GM23338 (cell line): Measurements from ENCODE around the gene DAPK2. TPM values are rescaled to one million over a fixed set of nuclear protein-coding genes. Genes with fewer than 3 reads are reported as not detected.

Experiments
- ATAC-seq: fragments of 200-7000 bp; cut with Tn5 transposase; 3 replicates; pipeline ENCODE4 v1.9.1; 2020
- DNase-seq: peaks from one replicate; pipeline ENCODE4 v3.0.0-alpha.2; 2015; ENCODE audit warnings: low spot score
- H2AFZ ChIP-seq: fragments of 200-600 bp; sonication (generic); 2 replicates; pipeline ENCODE4 v1.8.0; 2016; ENCODE audit warnings: antibody characterized with exemption, mild to moderate bottlenecking, moderate library complexity
- H3F3A ChIP-seq: fragments of 200-600 bp; sonication (generic); replicated peaks from 2 replicates; pipeline ENCODE4 v1.8.0; 2017; ENCODE audit warnings: antibody characterized with exemption, mixed run types, low read depth
- H3K27ac ChIP-seq: fragments of 200-600 bp; sonication (generic); 2 replicates; pipeline ENCODE4 v1.6.1; 2016; ENCODE audit warnings: low read depth
- H3K27me3 ChIP-seq: fragments of 200-600 bp; sonication (generic); 2 replicates; pipeline ENCODE4 v1.8.0; 2016; ENCODE audit warnings: mild to moderate bottlenecking, mixed run types, moderate library complexity; ENCODE audit not compliant: insufficient read depth
- H3K36me3 ChIP-seq: fragments of 200-600 bp; sonication (generic); 2 replicates; pipeline ENCODE4 v1.8.0; 2016; ENCODE audit warnings: mild to moderate bottlenecking; ENCODE audit not compliant: insufficient read depth
- H3K4me1 ChIP-seq: fragments of 200-600 bp; sonication (generic); 2 replicates; pipeline ENCODE4 v1.8.0; 2016; ENCODE audit warnings: mild to moderate bottlenecking, moderate library complexity; ENCODE audit not compliant: insufficient read depth
- H3K4me2 ChIP-seq: fragments of 200-600 bp; sonication (generic); 2 replicates; pipeline ENCODE4 v1.7.1; 2017; ENCODE audit warnings: mixed run types
- H3K4me3 ChIP-seq: fragments of 200-600 bp; sonication (generic); 2 replicates; pipeline ENCODE4 v1.6.1; 2016; ENCODE audit warnings: mixed run types
- H3K79me2 ChIP-seq: fragments of 200-600 bp; sonication (generic); replicated peaks from 2 replicates; pipeline ENCODE4 v1.8.0; 2017; ENCODE audit warnings: mild to moderate bottlenecking; ENCODE audit not compliant: insufficient read depth
- H3K9me2 ChIP-seq: fragments of 200-600 bp; sonication (generic); 2 replicates; pipeline ENCODE4 v1.8.0; 2017; ENCODE audit not compliant: insufficient read depth
- H4K20me1 ChIP-seq: fragments of 200-600 bp; sonication (generic); replicated peaks from 2 replicates; pipeline ENCODE4 v1.8.0; 2017; ENCODE audit warnings: mild to moderate bottlenecking; ENCODE audit not compliant: insufficient read depth
- H3K27ac Mint-ChIP-seq: 2 replicates; pipeline ENCODE4 v1.8.0; 2020; ENCODE audit warnings: inconsistent platforms, mild to moderate bottlenecking, moderate library complexity, mixed read lengths
- H3K27me3 Mint-ChIP-seq: 3 replicates; pipeline ENCODE4 v1.8.0; 2022; ENCODE audit warnings: low read depth, mild to moderate bottlenecking, moderate library complexity, mixed read lengths, inconsistent platforms; ENCODE audit not compliant: insufficient read depth, poor library complexity
- H3K36me3 Mint-ChIP-seq: 3 replicates; pipeline ENCODE4 v1.8.0; 2021; ENCODE audit warnings: low read depth, mild to moderate bottlenecking, inconsistent platforms, moderate library complexity, mixed read lengths
- H3K4me1 Mint-ChIP-seq: 3 replicates; pipeline ENCODE4 v1.8.0; 2020; ENCODE audit warnings: mild to moderate bottlenecking, inconsistent platforms, mixed read lengths
- H3K4me3 Mint-ChIP-seq: 3 replicates; pipeline ENCODE4 v1.8.0; 2021; ENCODE audit warnings: moderate library complexity, mild to moderate bottlenecking, inconsistent platforms, mixed read lengths
- H3K9me3 Mint-ChIP-seq: 3 replicates; pipeline ENCODE4 v1.8.0; 2020; ENCODE audit warnings: moderate library complexity, mild to moderate bottlenecking, inconsistent platforms, mixed read lengths
- CREB1 ChIP-seq: fragments of 250-450 bp; sonication (Bioruptor Pico); IDR thresholded peaks from 2 replicates; pipeline ENCODE4 v1.5.0; 2020; ENCODE audit warnings: low read depth, mild to moderate bottlenecking, moderate library complexity
- EZH2 ChIP-seq: fragments of 200-600 bp; sonication (generic); IDR thresholded peaks from one replicate; pipeline ENCODE4 v1.8.0; 2017; ENCODE audit warnings: antibody characterized with exemption, mild to moderate bottlenecking, low read depth; ENCODE audit not compliant: unreplicated experiment
- EZH2phosphoT487 ChIP-seq: fragments of 200-600 bp; sonication (generic); IDR thresholded peaks from one replicate; pipeline ENCODE4 v1.8.1; 2018; ENCODE audit warnings: antibody characterized with exemption; ENCODE audit not compliant: unreplicated experiment
- JUNB ChIP-seq: IDR thresholded peaks from one replicate; pipeline ENCODE4 v1.6.1; 2016; ENCODE audit warnings: antibody characterized with exemption; ENCODE audit not compliant: unreplicated experiment
- NANOG ChIP-seq: IDR thresholded peaks from 2 replicates; pipeline ENCODE4 v1.6.1; 2016; ENCODE audit warnings: antibody characterized with exemption, borderline replicate concordance
- POLR2AphosphoS5 ChIP-seq: IDR thresholded peaks from 2 replicates; pipeline ENCODE4 v1.6.1; 2016; ENCODE audit warnings: antibody characterized with exemption, low read depth
- REST ChIP-seq: IDR thresholded peaks from one replicate; pipeline ENCODE4 v1.6.1; 2018; ENCODE audit warnings: antibody characterized with exemption; ENCODE audit not compliant: unreplicated experiment
- STAT1 ChIP-seq: IDR thresholded peaks from one replicate; pipeline ENCODE4 v1.6.1; 2016; ENCODE audit warnings: antibody characterized with exemption; ENCODE audit not compliant: unreplicated experiment
- ZNF114 ChIP-seq: fragments of 250-450 bp; sonication (Bioruptor Pico); IDR thresholded peaks from 2 replicates; pipeline ENCODE4 v1.5.0; 2020; ENCODE audit warnings: mild to moderate bottlenecking, moderate library complexity
- ZNF331 ChIP-seq: fragments of 250-450 bp; sonication (Bioruptor Pico); IDR thresholded peaks from 2 replicates; pipeline ENCODE4 v1.5.0; 2020; ENCODE audit warnings: low read depth, mild to moderate bottlenecking, moderate library complexity
- polyA plus RNA-seq: library from polyadenylated mRNA; unstranded; fragments of >200 nt; fragmentation: Nextera tagmentation; extraction: Ambion mirVana; gene quantifications from 2 replicates; pipeline ENCODE4 v1.2.1, GENCODE V29; 2016
- total RNA-seq: library from RNA; depleted of rRNA; stranded (reverse); fragments of >200 nt; shearing (Covaris generic); gene quantifications from 2 replicates; pipeline ENCODE4 v1.2.3, GENCODE V29; 2014
- TF ChIP-seq, protein P1 (sequence below), 2 experiments: fragments of 200-600 bp in 1 of 2; sonication (generic) in 1 of 2; conservative IDR thresholded peaks; 2 replicates each; pipeline versions ENCODE4 v1.5.1 to v1.6.1; 2016 to 2017; ENCODE audit warnings: antibody characterized with exemption in 2 of 2, low read depth in 2 of 2, mild to moderate bottlenecking in 2 of 2, moderate library complexity in 1 of 2
- TF ChIP-seq, protein P2 (sequence below): fragments of 250-450 bp; sonication (Bioruptor Pico); IDR thresholded peaks from 2 replicates; pipeline ENCODE4 v1.5.0; 2020; ENCODE audit warnings: mild to moderate bottlenecking, moderate library complexity
- TF ChIP-seq, protein P3 (sequence below): IDR thresholded peaks from 2 replicates; pipeline ENCODE4 v1.6.1; 2016; ENCODE audit warnings: antibody characterized with exemption

DAPK2 gene
- total and polyA plus RNA-seq, 2 experiments from 2014 or later: 1.6 to 3.1 TPM

GRCh38 chr15:63946524-63947065 is 99.7 kb downstream of the DAPK2 start:
- Mint-ChIP-seq H3K27ac (no peak overlapping the region), H3K36me3 (no peaks in the 10 kb centered on the region), H3K4me1 (peaks cover 7% of the 10 kb centered on the region), H3K4me3 (no peak overlapping the region), H3K9me3 (peaks cover 3% of the 10 kb centered on the region; the same call in 1 of the 3 replicates), H3K27me3 (no peaks in the 10 kb centered on the region)
- H3F3A ChIP-seq: no peaks in the 10 kb centered on the region
- no peak for DNase-seq
- H3K27ac ChIP-seq: no peak overlapping the region
- no peaks in the 10 kb centered on the region for H3K9me2 ChIP-seq
- no peaks in the 10 kb centered on the region for H3K36me3 ChIP-seq
- H3K4me1 ChIP-seq: no peaks in the 10 kb centered on the region; the same call in 1 of the 2 replicates
- H3K4me3 ChIP-seq: no peak overlapping the region
- H4K20me1 ChIP-seq: no peaks in the 10 kb centered on the region
- H2AFZ ChIP-seq: no peak overlapping the region
- no peak overlapping the region for H3K4me2 ChIP-seq
- no peak for ATAC-seq
- TF ChIP-seq EZH2phosphoT487 (no peak), JUNB (no peak), CREB1 (CRISPR knock-in tag) (no peak), ZNF114 (CRISPR knock-in tag) (no peak), EZH2 (no peak), ZNF331 (CRISPR knock-in tag) (no peak), STAT1 (no peak), NANOG (no peak), POLR2AphosphoS5 (no peak), REST (no peak)
- TF ChIP-seq, protein P1, sequence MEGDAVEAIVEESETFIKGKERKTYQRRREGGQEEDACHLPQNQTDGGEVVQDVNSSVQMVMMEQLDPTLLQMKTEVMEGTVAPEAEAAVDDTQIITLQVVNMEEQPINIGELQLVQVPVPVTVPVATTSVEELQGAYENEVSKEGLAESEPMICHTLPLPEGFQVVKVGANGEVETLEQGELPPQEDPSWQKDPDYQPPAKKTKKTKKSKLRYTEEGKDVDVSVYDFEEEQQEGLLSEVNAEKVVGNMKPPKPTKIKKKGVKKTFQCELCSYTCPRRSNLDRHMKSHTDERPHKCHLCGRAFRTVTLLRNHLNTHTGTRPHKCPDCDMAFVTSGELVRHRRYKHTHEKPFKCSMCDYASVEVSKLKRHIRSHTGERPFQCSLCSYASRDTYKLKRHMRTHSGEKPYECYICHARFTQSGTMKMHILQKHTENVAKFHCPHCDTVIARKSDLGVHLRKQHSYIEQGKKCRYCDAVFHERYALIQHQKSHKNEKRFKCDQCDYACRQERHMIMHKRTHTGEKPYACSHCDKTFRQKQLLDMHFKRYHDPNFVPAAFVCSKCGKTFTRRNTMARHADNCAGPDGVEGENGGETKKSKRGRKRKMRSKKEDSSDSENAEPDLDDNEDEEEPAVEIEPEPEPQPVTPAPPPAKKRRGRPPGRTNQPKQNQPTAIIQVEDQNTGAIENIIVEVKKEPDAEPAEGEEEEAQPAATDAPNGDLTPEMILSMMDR (conservative IDR thresholded peaks at IDR 0.05; ENCODE audit: low read depth in 2 of 2): no peak
- TF ChIP-seq, protein P2, sequence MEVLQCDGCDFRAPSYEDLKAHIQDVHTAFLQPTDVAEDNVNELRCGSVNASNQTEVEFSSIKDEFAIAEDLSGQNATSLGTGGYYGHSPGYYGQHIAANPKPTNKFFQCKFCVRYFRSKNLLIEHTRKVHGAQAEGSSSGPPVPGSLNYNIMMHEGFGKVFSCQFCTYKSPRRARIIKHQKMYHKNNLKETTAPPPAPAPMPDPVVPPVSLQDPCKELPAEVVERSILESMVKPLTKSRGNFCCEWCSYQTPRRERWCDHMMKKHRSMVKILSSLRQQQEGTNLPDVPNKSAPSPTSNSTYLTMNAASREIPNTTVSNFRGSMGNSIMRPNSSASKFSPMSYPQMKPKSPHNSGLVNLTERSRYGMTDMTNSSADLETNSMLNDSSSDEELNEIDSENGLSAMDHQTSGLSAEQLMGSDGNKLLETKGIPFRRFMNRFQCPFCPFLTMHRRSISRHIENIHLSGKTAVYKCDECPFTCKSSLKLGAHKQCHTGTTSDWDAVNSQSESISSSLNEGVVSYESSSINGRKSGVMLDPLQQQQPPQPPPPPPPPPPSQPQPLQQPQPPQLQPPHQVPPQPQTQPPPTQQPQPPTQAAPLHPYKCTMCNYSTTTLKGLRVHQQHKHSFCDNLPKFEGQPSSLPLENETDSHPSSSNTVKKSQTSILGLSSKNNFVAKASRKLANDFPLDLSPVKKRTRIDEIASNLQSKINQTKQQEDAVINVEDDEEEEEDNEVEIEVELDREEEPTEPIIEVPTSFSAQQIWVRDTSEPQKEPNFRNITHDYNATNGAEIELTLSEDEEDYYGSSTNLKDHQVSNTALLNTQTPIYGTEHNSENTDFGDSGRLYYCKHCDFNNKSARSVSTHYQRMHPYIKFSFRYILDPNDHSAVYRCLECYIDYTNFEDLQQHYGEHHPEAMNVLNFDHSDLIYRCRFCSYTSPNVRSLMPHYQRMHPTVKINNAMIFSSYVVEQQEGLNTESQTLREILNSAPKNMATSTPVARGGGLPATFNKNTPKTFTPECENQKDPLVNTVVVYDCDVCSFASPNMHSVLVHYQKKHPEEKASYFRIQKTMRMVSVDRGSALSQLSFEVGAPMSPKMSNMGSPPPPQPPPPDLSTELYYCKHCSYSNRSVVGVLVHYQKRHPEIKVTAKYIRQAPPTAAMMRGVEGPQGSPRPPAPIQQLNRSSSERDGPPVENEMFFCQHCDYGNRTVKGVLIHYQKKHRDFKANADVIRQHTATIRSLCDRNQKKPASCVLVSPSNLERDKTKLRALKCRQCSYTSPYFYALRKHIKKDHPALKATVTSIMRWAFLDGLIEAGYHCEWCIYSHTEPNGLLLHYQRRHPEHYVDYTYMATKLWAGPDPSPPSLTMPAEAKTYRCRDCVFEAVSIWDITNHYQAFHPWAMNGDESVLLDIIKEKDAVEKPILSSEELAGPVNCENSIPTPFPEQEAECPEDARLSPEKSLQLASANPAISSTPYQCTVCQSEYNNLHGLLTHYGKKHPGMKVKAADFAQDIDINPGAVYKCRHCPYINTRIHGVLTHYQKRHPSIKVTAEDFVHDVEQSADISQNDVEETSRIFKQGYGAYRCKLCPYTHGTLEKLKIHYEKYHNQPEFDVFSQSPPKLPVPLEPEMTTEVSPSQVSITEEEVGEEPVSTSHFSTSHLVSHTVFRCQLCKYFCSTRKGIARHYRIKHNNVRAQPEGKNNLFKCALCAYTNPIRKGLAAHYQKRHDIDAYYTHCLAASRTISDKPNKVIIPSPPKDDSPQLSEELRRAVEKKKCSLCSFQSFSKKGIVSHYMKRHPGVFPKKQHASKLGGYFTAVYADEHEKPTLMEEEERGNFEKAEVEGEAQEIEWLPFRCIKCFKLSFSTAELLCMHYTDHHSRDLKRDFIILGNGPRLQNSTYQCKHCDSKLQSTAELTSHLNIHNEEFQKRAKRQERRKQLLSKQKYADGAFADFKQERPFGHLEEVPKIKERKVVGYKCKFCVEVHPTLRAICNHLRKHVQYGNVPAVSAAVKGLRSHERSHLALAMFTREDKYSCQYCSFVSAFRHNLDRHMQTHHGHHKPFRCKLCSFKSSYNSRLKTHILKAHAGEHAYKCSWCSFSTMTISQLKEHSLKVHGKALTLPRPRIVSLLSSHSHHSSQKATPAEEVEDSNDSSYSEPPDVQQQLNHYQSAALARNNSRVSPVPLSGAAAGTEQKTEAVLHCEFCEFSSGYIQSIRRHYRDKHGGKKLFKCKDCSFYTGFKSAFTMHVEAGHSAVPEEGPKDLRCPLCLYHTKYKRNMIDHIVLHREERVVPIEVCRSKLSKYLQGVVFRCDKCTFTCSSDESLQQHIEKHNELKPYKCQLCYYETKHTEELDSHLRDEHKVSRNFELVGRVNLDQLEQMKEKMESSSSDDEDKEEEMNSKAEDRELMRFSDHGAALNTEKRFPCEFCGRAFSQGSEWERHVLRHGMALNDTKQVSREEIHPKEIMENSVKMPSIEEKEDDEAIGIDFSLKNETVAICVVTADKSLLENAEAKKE (CRISPR knock-in tag): no peak
- TF ChIP-seq, protein P3, sequence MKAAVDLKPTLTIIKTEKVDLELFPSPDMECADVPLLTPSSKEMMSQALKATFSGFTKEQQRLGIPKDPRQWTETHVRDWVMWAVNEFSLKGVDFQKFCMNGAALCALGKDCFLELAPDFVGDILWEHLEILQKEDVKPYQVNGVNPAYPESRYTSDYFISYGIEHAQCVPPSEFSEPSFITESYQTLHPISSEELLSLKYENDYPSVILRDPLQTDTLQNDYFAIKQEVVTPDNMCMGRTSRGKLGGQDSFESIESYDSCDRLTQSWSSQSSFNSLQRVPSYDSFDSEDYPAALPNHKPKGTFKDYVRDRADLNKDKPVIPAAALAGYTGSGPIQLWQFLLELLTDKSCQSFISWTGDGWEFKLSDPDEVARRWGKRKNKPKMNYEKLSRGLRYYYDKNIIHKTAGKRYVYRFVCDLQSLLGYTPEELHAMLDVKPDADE: no peak
- H3K27me3 ChIP-seq: no peaks in the 10 kb centered on the region
- no peaks in the 10 kb centered on the region for H3K79me2 ChIP-seq
